GM21529 (cell line): ENCODE data around the gene UST.
"Not testable (repeated sequence)": the region's sequence is repeated elsewhere in the genome, so short reads cannot be mapped to it uniquely, and the experiment has no call there.

Experiments
- ATAC-seq: cut with Tn5 transposase; IDR thresholded peaks from one replicate; pipeline ENCODE4 v1.9.1; 2021; ENCODE audit not compliant: unreplicated experiment

UST gene

GRCh38 chr6:148864132-148864531, 117.3 kb downstream of the UST start:
- not testable (repeated sequence) for ATAC-seq

GRCh38 chr6:148864941-148865340, 118.1 kb downstream of the UST start:
- no peak for ATAC-seq

- peak; percentile 92 for ATAC-seq
Measured at GRCh38 chr6:148866657-148867268, 119.9 kb downstream of the UST start.

- no peak for ATAC-seq
Measured at GRCh38 chr6:148867862-148868261, 121.0 kb downstream of the UST start.

GRCh38 chr6:148868314-148868713, 121.5 kb downstream of the UST start:
- ATAC-seq: no peak

- ATAC-seq: no peak
Measured at GRCh38 chr6:148868901-148869300, 122.1 kb downstream of the UST start.

GRCh38 chr6:148869585-148869984, 122.8 kb downstream of the UST start:
- no peak for ATAC-seq

- ATAC-seq: no peak
Measured at GRCh38 chr6:148873154-148873553, 126.3 kb downstream of the UST start.

GRCh38 chr6:148873868-148874267, 127.0 kb downstream of the UST start:
- no peak for ATAC-seq

GRCh38 chr6:148874698-148875293, 128.0 kb downstream of the UST start:
- ATAC-seq: no peak

GRCh38 chr6:148878683-148879082, 131.9 kb downstream of the UST start:
- no peak for ATAC-seq

- ATAC-seq: not testable (repeated sequence)
Measured at GRCh38 chr6:148880742-148881141, 133.9 kb downstream of the UST start.

- ATAC-seq: no peak
Measured at GRCh38 chr6:148881593-148882311, 134.9 kb downstream of the UST start.

- ATAC-seq: no peak
Measured at GRCh38 chr6:148883270-148883669, 136.4 kb downstream of the UST start.

GRCh38 chr6:148884461-148884860, 137.6 kb downstream of the UST start:
- peak; percentile 63 for ATAC-seq

- ATAC-seq: no peak
Measured at GRCh38 chr6:148885136-148885865, 138.5 kb downstream of the UST start.

GRCh38 chr6:148885925-148886845, 139.4 kb downstream of the UST start:
- ATAC-seq: no peak

GRCh38 chr6:148887181-148887580, 140.4 kb downstream of the UST start:
- ATAC-seq: no peak

GRCh38 chr6:148888856-148889255, 142.0 kb downstream of the UST start:
- no peak for ATAC-seq

GRCh38 chr6:148890096-148890495, 143.3 kb downstream of the UST start:
- ATAC-seq: no peak
